Endothelial cell of umbilical vein (primary cell): Measurements from ENCODE around the gene PASK. TPM values are rescaled to one million over a fixed set of nuclear protein-coding genes. Genes with fewer than 3 reads are reported as not detected.

Source experiments
- BruUV-seq: library from RNA; stranded (reverse); fragments of 400-500 nt; replicated peaks from 2 replicates; lab custom pipeline; 2021; lab: Mats Ljungman, UMichigan
- CTCF ChIA-PET: fragments of 300-600, 350-600 bp; sonication (Branson Sonifier 250); formaldehyde crosslinking; loops from one replicate; lab custom pipeline; 2021; ENCODE audit warnings: antibody characterized with exemption, inconsistent platforms; lab: Charles Lee
- POLR2A ChIA-PET: fragments of 300-600, 350-600 bp; sonication (Branson Sonifier 250); formaldehyde crosslinking; loops from one replicate; lab custom pipeline; 2021; ENCODE audit warnings: antibody characterized with exemption, inconsistent platforms; lab: Charles Lee
- DNase-seq: peaks from one replicate; pipeline ENCODE4 v3.0.0-alpha.2; 2011; ENCODE audit warnings: low read depth, low spot score
- FAIRE-seq: peaks from 2 replicates; lab custom pipeline; 2011; peaks lifted over from hg19 to GRCh38; lab: Jason Lieb, UNC
- H2AFZ ChIP-seq: 2 replicates; pipeline ENCODE4 v1.6.0; 2012; ENCODE audit warnings: low read depth, low read length, control low read depth, inconsistent platforms
- H3K27ac ChIP-seq: 2 replicates; pipeline ENCODE4 v1.5.1; 2011; ENCODE audit warnings: low read depth, mild to moderate bottlenecking, control low read depth, low read length, moderate library complexity; ENCODE audit not compliant: insufficient read depth
- H3K27me3 ChIP-seq, 2 experiments: 2 replicates each; pipeline versions ENCODE4 v1.6.0 to v1.6.1; 2011; ENCODE audit warnings: low read length in 2 of 2, mixed read lengths in 1 of 2; ENCODE audit not compliant: control insufficient read depth in 2 of 2, insufficient read depth in 2 of 2
- H3K36me3 ChIP-seq, 2 experiments: 2 replicates in 1 of 2; 3 replicates in 1 of 2; pipeline ENCODE4 v1.5.1; 2011; ENCODE audit warnings: low read length in 2 of 2, mild to moderate bottlenecking in 1 of 2, moderate library complexity in 1 of 2; ENCODE audit not compliant: control insufficient read depth in 2 of 2, insufficient read depth in 2 of 2; ENCODE audit errors: extremely low read depth in 1 of 2
- H3K4me1 ChIP-seq: 3 replicates; pipeline ENCODE4 v1.5.1; 2011; ENCODE audit warnings: mild to moderate bottlenecking, low read length; ENCODE audit not compliant: control insufficient read depth, insufficient read depth; ENCODE audit errors: extremely low read depth
- H3K4me2 ChIP-seq: 2 replicates; pipeline ENCODE4 v1.6.1; 2011; ENCODE audit warnings: low read length, control low read depth, mixed read lengths; ENCODE audit not compliant: insufficient read depth
- H3K4me3 ChIP-seq, 3 experiments: fragments of 200-600 bp in 1 of 3; sonication (generic), shearing (Covaris generic) in 1 of 3; replicated peaks in 1 of 3; 2 replicates each; pipeline ENCODE4 v1.5.1; 2011 to 2016; ENCODE audit warnings: control low read depth in 3 of 3, low read length in 3 of 3, mild to moderate bottlenecking in 2 of 3, inconsistent platforms in 1 of 3, low read depth in 1 of 3, moderate library complexity in 1 of 3; ENCODE audit not compliant: insufficient read depth in 1 of 3
- H3K79me2 ChIP-seq: 2 replicates; pipeline ENCODE4 v1.6.0; 2012; ENCODE audit warnings: low read length, inconsistent platforms; ENCODE audit not compliant: control insufficient read depth, insufficient read depth
- H3K9ac ChIP-seq: replicated peaks from 2 replicates; pipeline ENCODE3; 2011; ENCODE audit warnings: low read length, control low read depth; ENCODE audit not compliant: insufficient read depth; ENCODE audit errors: extremely low read depth
- H3K9me1 ChIP-seq: replicated peaks from 3 replicates; pipeline ENCODE4 v1.6.0; 2011; ENCODE audit warnings: mild to moderate bottlenecking, low read length; ENCODE audit not compliant: control insufficient read depth, insufficient read depth; ENCODE audit errors: extremely low read depth
- H3K9me3 ChIP-seq: replicated peaks from 2 replicates; pipeline ENCODE4 v1.5.1; 2012; ENCODE audit warnings: low read length, inconsistent platforms; ENCODE audit not compliant: control insufficient read depth, insufficient read depth
- H4K20me1 ChIP-seq: replicated peaks from 2 replicates; pipeline ENCODE3; 2011; ENCODE audit warnings: mild to moderate bottlenecking, low read length; ENCODE audit not compliant: control insufficient read depth, insufficient read depth; ENCODE audit errors: extremely low read depth
- EZH2 ChIP-seq: IDR thresholded peaks from 2 replicates; pipeline ENCODE4 v1.6.1; 2012; ENCODE audit warnings: borderline replicate concordance, low read depth, mild to moderate bottlenecking, moderate library complexity, low read length, inconsistent platforms; ENCODE audit not compliant: severe bottlenecking
- FOS ChIP-seq: IDR thresholded peaks from 2 replicates; pipeline ENCODE4 v1.6.1; 2011; ENCODE audit warnings: mild to moderate bottlenecking, low read length, moderate library complexity, borderline replicate concordance; ENCODE audit not compliant: insufficient read depth
- GATA2 ChIP-seq: IDR thresholded peaks from 2 replicates; pipeline ENCODE4 v1.7.0; 2011; ENCODE audit warnings: low read depth, mild to moderate bottlenecking, moderate library complexity, mixed read lengths, low read length; ENCODE audit not compliant: insufficient read length, insufficient read depth
- JUN ChIP-seq: IDR thresholded peaks from 2 replicates; pipeline ENCODE4 v1.6.1; 2011; ENCODE audit warnings: borderline replicate concordance, low read depth; ENCODE audit not compliant: insufficient read length, insufficient read depth
- MYC ChIP-seq: IDR thresholded peaks from one replicate; pipeline ENCODE4 v1.6.1; 2011; ENCODE audit warnings: mild to moderate bottlenecking, low read depth, low read length
- POLR2A ChIP-seq: IDR thresholded peaks from 2 replicates; pipeline ENCODE4 v1.6.1; 2012; ENCODE audit warnings: low read depth, mild to moderate bottlenecking, control low read depth, low read length
- POLR2AphosphoS5 ChIP-seq: IDR thresholded peaks from 2 replicates; pipeline ENCODE4 v1.6.1; 2012; ENCODE audit warnings: low read depth, mild to moderate bottlenecking, control low read depth, low read length, moderate library complexity; ENCODE audit not compliant: insufficient read depth
- dilution Hi-C: fragments of 300-500 bp; cut with MboI; formaldehyde crosslinking; loops from one replicate; pipeline ENCODE4 v1.15.0; 2019; ENCODE audit warnings: low sequenced_read_pairs; ENCODE audit not compliant: extremely low pct_ligation_motif_present
- intact Hi-C: fragments of 100-400 bp; cut with micrococcal nuclease; formaldehyde crosslinking; loops from one replicate; pipeline ENCODE4 v1.10.0; 2022
- polyA plus RNA-seq, 4 experiments: library from polyadenylated mRNA; depleted of rRNA in 3 of 4; stranded (reverse) in 3 of 4; unstranded in 1 of 4; fragments of >200 nt; gene quantifications; 2 replicates each; pipeline versions ENCODE4 v1.2.1 to v1.2.3, GENCODE V29; 2011 to 2012; ENCODE audit warnings: missing spikeins in 1 of 4
- total RNA-seq: library from RNA; stranded (reverse); gene quantifications from 2 replicates; pipeline ENCODE4 v1.2.3, GENCODE V29; 2021
- TF ChIP-seq, protein P1 (sequence below): IDR thresholded peaks from 2 replicates; pipeline ENCODE4 v1.6.1; 2011; ENCODE audit not compliant: insufficient read depth, insufficient read length

PASK gene
- total and polyA plus RNA-seq, 2 donors (not counting 3 experiments of a cell fraction or from before 2014, with no cell fraction given): 5.7 to 17.3 TPM

DNA sequence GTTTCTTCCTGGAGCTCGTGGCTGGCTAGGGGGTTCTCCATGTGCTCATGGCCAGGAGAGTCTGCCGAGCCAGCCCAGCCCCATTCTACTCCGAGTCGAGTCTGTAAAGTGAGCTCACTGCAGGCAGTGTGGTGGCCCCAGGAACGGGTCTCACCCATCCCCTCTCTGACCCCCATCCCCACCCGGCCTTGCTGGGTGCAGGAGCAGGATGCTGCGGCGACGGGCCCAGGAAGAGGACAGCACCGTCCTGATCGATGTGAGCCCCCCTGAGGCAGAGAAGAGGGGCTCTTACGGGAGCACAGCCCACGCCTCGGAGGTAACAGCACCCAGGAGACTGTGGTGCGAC lies 40.6 kb upstream of the PASK start:
- FAIRE-seq: no peak
- Histone ChIP-seq H3K9me1 (no peaks in the 10 kb centered on the region), H3K4me1 (no peaks in the 10 kb centered on the region), H3K36me3 (no peaks in the 10 kb centered on the region), H3K4me2 (no peak overlapping the region), H3K9me3 (no peaks in the 10 kb centered on the region), H3K79me2 (no peaks in the 10 kb centered on the region), H4K20me1 (no peaks in the 10 kb centered on the region), H3K27me3 (no peaks in the 10 kb centered on the region), H3K27ac (no peak overlapping the region), H2AFZ (no peak overlapping the region), H3K9ac (no peak overlapping the region), H3K4me3 (no peak overlapping the region)
- CTCF ChIA-PET: interaction anchor here (0.9 kb wide), 1 partner anchor 206 kb away, joined by 3 read pairs; no protein-coding TSS in a partner anchor
- intact Hi-C loops: no loop called here
- no peak for DNase-seq
- BruUV-seq: no TSS peak
- POLR2A ChIA-PET: no interaction called here
- TF ChIP-seq EZH2 (no peak), MYC (no peak), FOS (no peak), POLR2AphosphoS5 (no peak), JUN (no peak), GATA2 (no peak)
- TF ChIP-seq, protein P1, sequence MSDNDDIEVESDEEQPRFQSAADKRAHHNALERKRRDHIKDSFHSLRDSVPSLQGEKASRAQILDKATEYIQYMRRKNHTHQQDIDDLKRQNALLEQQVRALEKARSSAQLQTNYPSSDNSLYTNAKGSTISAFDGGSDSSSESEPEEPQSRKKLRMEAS: no peak
- dilution Hi-C loops: no loop called here

DNA sequence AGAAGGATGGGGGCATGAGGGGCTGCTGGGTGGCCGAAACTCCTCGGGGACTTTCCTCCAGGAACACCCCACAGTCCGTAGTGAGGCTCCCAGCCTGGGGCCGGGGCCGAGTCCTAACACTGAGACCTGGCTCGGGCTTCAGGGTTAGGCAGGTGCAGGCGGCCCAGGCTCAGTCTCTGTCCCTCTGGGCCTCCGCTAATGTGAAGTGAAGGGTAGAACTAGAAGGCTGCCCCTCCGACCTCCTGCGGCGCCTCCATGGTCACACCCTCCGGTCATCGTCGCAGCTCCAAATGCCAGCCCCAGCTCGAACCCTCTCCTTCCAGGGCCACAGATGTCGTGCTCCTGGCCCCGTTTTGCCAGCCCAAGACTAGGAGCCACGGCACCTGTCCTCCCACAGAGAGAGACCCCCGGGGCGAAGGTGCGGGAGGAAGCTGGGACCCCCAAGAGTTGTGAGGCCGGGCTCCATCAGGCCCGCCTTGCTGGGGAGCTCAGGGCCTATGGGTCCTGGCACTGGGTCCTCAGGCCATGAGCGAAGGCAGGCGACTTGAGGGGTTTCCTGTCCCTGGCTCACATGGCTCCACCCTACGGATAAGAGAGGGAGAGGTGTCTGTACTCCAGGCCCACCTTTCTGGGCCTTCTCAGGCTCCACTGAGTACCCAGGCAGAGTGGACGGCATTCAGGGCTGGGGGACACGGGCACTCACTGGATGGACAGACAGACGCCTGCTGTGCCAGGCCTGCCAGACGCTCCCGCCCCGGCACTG lies 40.0 kb upstream of the PASK start:
- dilution Hi-C loops: no loop called here
- CTCF ChIA-PET: interaction anchor here (0.9 kb wide), 1 partner anchor 206 kb away, joined by 3 read pairs; no protein-coding TSS in a partner anchor
- H3K9ac ChIP-seq: no peak overlapping the region

More for the DNA sequence above, 40.0 kb upstream of the PASK start:
- DNase-seq: no peak
- no peaks in the 10 kb centered on the region for H3K27me3 ChIP-seq
- H3K27ac ChIP-seq: no peak overlapping the region
- no peaks in the 10 kb centered on the region for H3K4me1 ChIP-seq
- H4K20me1 ChIP-seq: no peaks in the 10 kb centered on the region
- TF ChIP-seq FOS (no peak), MYC (no peak), EZH2 (no peak), POLR2A (no peak), GATA2 (no peak)
- TF ChIP-seq, protein P1: no peak
- H3K79me2 ChIP-seq: no peaks in the 10 kb centered on the region
- H2AFZ ChIP-seq: no peak overlapping the region
- no peaks in the 10 kb centered on the region for H3K9me1 ChIP-seq
- no TSS peak for BruUV-seq
- H3K4me3 ChIP-seq: no peak overlapping the region
- intact Hi-C loops: no loop called here
- H3K36me3 ChIP-seq: no peaks in the 10 kb centered on the region
- FAIRE-seq: no peak
- no peaks in the 10 kb centered on the region for H3K9me3 ChIP-seq
- H3K4me2 ChIP-seq: no peak overlapping the region
- POLR2A ChIA-PET: no interaction called here
